HEK293T (cell line): ENCODE measurements around the gene SLC35A4.

Experiments
- CTCF ChIA-PET: fragments of 350-600 bp; formaldehyde crosslinking; extraction: SDS; loops from one replicate; lab custom pipeline; 2021; ENCODE audit warnings: antibody characterized with exemption, inconsistent platforms; lab: Yijun Ruan, JAX
- POLR2A ChIA-PET: fragments of 350-600 bp; formaldehyde crosslinking; extraction: SDS; loops from one replicate; lab custom pipeline; 2020; ENCODE audit warnings: antibody characterized with exemption, inconsistent platforms; lab: Yijun Ruan, JAX
- DNase-seq: peaks from one replicate; pipeline ENCODE4 v3.0.0; 2012; ENCODE audit warnings: mixed read lengths; ENCODE audit errors: extremely low spot score
- ARNT ChIP-seq: fragments of 450-650 bp; IDR thresholded peaks from 2 replicates; pipeline ENCODE4 v1.6.1; 2017; ENCODE audit warnings: mild to moderate bottlenecking
- BHLHE40 ChIP-seq: fragments of 450-650 bp; IDR thresholded peaks from 2 replicates; pipeline ENCODE4 v1.6.1; 2016; ENCODE audit warnings: mild to moderate bottlenecking, moderate library complexity, borderline replicate concordance
- CTBP1 ChIP-seq: fragments of 450-650 bp; IDR thresholded peaks from 2 replicates; pipeline ENCODE4 v1.6.1; 2016; ENCODE audit warnings: borderline replicate concordance
- ELF4 ChIP-seq: fragments of 450-650 bp; IDR thresholded peaks from 2 replicates; pipeline ENCODE4 v1.6.1; 2017; ENCODE audit warnings: antibody characterized with exemption
- FOXA1 ChIP-seq: fragments of 450-650 bp; IDR thresholded peaks from 2 replicates; pipeline ENCODE4 v1.6.1; 2016; ENCODE audit warnings: mild to moderate bottlenecking
- FOXK2 ChIP-seq: fragments of 450-650 bp; IDR thresholded peaks from 2 replicates; pipeline ENCODE4 v1.6.1; 2016; ENCODE audit warnings: mild to moderate bottlenecking
- FOXM1 ChIP-seq: fragments of 450-650 bp; IDR thresholded peaks from 2 replicates; pipeline ENCODE4 v1.6.1; 2017; ENCODE audit warnings: mild to moderate bottlenecking, borderline replicate concordance
- HDGF ChIP-seq: fragments of 450-650 bp; IDR thresholded peaks from 2 replicates; pipeline ENCODE4 v1.6.1; 2017; ENCODE audit warnings: antibody characterized with exemption, borderline replicate concordance
- L3MBTL2 ChIP-seq: fragments of 450-650 bp; conservative IDR thresholded peaks from 2 replicates; pipeline ENCODE4 v1.6.1; 2016; ENCODE audit warnings: mild to moderate bottlenecking
- LEF1 ChIP-seq: fragments of 450-650 bp; IDR thresholded peaks from 2 replicates; pipeline ENCODE4 v1.6.1; 2017; ENCODE audit warnings: mild to moderate bottlenecking, borderline replicate concordance
- NFRKB ChIP-seq: fragments of 450-650 bp; IDR thresholded peaks from 2 replicates; pipeline ENCODE4 v1.6.1; 2016; ENCODE audit warnings: mild to moderate bottlenecking, moderate library complexity
- PKNOX1 ChIP-seq: fragments of 450-650 bp; IDR thresholded peaks from 2 replicates; pipeline ENCODE4 v1.6.1; 2016
- SP1 ChIP-seq: fragments of 450-650 bp; IDR thresholded peaks from 2 replicates; pipeline ENCODE4 v1.6.1; 2017
- SUZ12 ChIP-seq: fragments of 450-650 bp; IDR thresholded peaks from 2 replicates; pipeline ENCODE4 v1.6.1; 2016; ENCODE audit warnings: mild to moderate bottlenecking
- TARDBP ChIP-seq: fragments of 450-650 bp; IDR thresholded peaks from 2 replicates; pipeline ENCODE4 v1.6.1; 2016
- ZNF384 ChIP-seq: fragments of 450-650 bp; IDR thresholded peaks from 2 replicates; pipeline ENCODE4 v1.6.1; 2016

Gene SLC35A4

GRCh38 chr5:140608722-140609121 is 44.1 kb downstream of the SLC35A4 start:
- TF ChIP-seq PKNOX1 (no peak), FOXM1 (no peak), ARNT (no peak), FOXA1 (no peak), SP1 (no peak), L3MBTL2 (no peak), CTBP1 (no peak), LEF1 (no peak), ZNF384 (no peak), ELF4 (no peak), HDGF (no peak), BHLHE40 (no peak), SUZ12 (no peak), NFRKB (no peak), FOXK2 (no peak), TARDBP (no peak)
- CTCF ChIA-PET, result no interaction called here
- no peak for DNase-seq
- POLR2A ChIA-PET, result no interaction called here

GRCh38 chr5:140609126-140609525 is 44.5 kb downstream of the SLC35A4 start:
- ChIA-PET CTCF (no interaction called here), POLR2A (no interaction called here)
- no peak for DNase-seq
- TF ChIP-seq PKNOX1, result no peak

GRCh38 chr5:140611020-140611521 is 46.4 kb downstream of the SLC35A4 start:
- TF ChIP-seq BHLHE40, result no peak
- no peak for TF ChIP-seq FOXK2
- no peak for TF ChIP-seq ZNF384
- no peak for TF ChIP-seq NFRKB
- TF ChIP-seq FOXA1, result no peak
- no peak for TF ChIP-seq SUZ12
- TF ChIP-seq CTBP1, result no peak
- no peak for TF ChIP-seq HDGF
- TF ChIP-seq SP1, result no peak
- TF ChIP-seq TARDBP, result no peak
- no peak for TF ChIP-seq LEF1
- no peak for TF ChIP-seq L3MBTL2
- no peak for TF ChIP-seq ELF4
- TF ChIP-seq FOXM1, result no peak
- no peak for TF ChIP-seq ARNT
- no peak for TF ChIP-seq PKNOX1
- ChIA-PET POLR2A (no interaction called here), CTCF (no interaction called here)
- DNase-seq, result no peak
